Measurements from ENCODE around the gene JAK2.
A peak's percentile ranks its signal among the peaks of the same experiment; 100 is the strongest.

JAK2 gene

DNA sequence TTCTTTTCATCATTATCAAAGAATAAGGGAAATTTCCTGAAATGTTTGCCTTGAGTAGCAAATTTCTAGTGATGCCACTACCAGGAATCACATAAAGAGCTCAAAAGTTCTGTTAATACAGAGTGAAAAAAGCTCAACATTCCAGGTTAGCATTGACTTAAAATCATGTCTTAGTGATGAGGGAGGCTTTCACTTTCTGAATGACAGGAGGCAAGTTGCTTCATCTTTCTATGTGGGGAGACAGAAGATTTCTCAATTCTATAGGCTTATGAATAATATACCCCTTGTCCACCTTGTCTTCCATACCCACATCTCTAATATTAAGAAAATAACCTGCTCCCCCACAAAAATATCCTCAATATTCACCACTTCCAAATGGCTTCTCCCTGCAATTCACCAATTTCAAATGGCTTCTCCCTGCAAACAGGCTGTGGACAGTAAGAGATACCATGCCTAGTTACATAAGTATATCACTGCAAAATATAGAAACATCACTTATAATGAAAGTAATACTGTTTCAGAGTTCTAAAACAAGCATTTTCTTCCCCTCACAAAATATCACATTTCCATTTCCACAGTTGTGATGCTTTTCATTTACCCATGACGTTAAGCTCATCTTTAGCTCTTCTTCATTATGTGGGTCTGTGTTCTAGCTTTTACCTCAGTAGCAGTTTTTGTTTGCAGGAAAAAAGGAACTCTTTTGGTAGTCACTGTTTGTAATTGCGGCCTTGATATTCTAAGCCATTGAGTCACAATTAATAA is 2.2 kb upstream of the JAK2 start:
- H3K4me3 ChIP-seq (ENCODE audit: low read depth in 1 of 2, low read length in 2 of 2): no peak overlapping the region
- peaks cover 5 to 17% of the 10 kb centered on the region in 2 donors for H3K4me1 ChIP-seq (ENCODE audit: control insufficient read depth in 1 of 2, insufficient read depth in 2 of 2, low read length in 2 of 2)
- H3K9me3 ChIP-seq (ENCODE audit: control insufficient read depth in 1 of 2, low read length in 2 of 2): no peaks in the 10 kb centered on the region
- no peak overlapping the region for H3K27ac ChIP-seq (ENCODE audit: low read length)
- no peaks in the 10 kb centered on the region for H3K27me3 ChIP-seq (ENCODE audit: low read depth, low read length)
- no peaks in the 10 kb centered on the region for H3K36me3 ChIP-seq (ENCODE audit: control insufficient read depth in 1 of 2, insufficient read depth in 2 of 2, low read length in 2 of 2)

DNA sequence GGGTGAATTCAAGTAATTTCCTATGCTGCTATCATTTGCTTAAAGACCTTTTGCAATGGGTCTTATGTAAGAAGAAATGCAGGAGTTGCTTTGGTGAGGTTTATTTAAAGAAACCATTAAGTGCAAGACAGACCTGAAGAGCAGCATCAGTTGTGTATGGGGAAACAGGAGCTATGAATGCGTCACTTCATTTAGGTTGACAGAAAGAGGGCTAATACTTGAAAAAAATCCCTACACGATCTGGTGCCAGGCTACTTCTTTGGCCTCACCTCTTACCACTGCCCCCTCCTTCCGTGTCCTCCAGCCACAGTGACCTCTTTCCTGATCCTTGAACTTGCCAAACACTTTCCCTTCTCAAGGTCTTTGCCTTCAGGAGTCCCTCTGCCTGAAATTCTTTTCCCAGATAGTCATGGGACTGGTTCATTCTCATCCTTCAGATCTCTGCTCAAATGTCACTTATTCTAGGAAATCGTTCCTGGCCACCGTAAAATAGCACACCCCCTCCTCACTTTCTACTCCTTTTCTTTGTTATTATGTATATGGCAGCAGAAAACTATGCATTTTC is 1.4 kb upstream of the JAK2 start:
- H3K9me3 ChIP-seq (ENCODE audit: control insufficient read depth in 1 of 2, low read length in 2 of 2): no peaks in the 10 kb centered on the region
- peak overlapping the region; percentile 78 to 90 for H3K4me3 ChIP-seq (ENCODE audit: low read depth in 1 of 2, low read length in 2 of 2)
- H3K4me1 ChIP-seq (ENCODE audit: control insufficient read depth in 1 of 2, insufficient read depth in 2 of 2, low read length in 2 of 2): peaks cover 13 to 23% of the 10 kb centered on the region in 2 donors
- H3K27me3 ChIP-seq (ENCODE audit: low read depth, low read length): no peaks in the 10 kb centered on the region
- no peaks in the 10 kb centered on the region for H3K36me3 ChIP-seq (ENCODE audit: control insufficient read depth in 1 of 2, insufficient read depth in 2 of 2, low read length in 2 of 2)
- peak overlapping the region; percentile 94 for H3K27ac ChIP-seq (ENCODE audit: low read length)

DNA sequence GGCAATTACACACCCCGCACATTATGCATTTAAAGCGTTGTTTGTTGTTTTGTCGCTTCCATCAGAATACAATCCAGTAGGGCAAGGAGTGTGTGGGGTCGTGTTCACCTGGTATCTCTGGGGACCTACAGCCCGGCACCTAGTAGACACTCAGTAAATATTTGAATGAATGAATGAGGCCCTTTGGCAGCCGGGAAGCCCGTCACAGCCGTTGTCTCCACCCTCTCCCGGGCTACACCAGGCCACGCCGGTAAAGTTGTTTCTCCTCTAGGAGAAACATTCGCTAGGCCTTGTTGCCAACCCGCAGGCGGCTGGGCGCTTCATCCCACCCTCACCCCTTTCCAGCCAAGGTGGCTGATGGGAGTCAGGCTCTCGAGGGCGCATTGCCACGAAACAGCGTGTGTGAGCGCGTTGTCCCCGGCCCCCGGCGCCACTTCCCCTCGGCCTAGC is 876 bp upstream of the JAK2 start:
- Histone ChIP-seq H3K4me3 (ENCODE audit: low read depth in 1 of 2, low read length in 2 of 2) (peak overlapping the region; percentile 78 to 90), H3K9me3 (ENCODE audit: control insufficient read depth in 1 of 2, low read length in 2 of 2) (no peaks in the 10 kb centered on the region), H3K4me1 (ENCODE audit: control insufficient read depth in 1 of 2, insufficient read depth in 2 of 2, low read length in 2 of 2) (peaks cover 16 to 25% of the 10 kb centered on the region in 2 donors), H3K27ac (ENCODE audit: low read length) (peak overlapping the region; percentile 94), H3K36me3 (ENCODE audit: control insufficient read depth in 1 of 2, insufficient read depth in 2 of 2, low read length in 2 of 2) (no peaks in the 10 kb centered on the region), H3K27me3 (ENCODE audit: low read depth, low read length) (no peaks in the 10 kb centered on the region)

DNA sequence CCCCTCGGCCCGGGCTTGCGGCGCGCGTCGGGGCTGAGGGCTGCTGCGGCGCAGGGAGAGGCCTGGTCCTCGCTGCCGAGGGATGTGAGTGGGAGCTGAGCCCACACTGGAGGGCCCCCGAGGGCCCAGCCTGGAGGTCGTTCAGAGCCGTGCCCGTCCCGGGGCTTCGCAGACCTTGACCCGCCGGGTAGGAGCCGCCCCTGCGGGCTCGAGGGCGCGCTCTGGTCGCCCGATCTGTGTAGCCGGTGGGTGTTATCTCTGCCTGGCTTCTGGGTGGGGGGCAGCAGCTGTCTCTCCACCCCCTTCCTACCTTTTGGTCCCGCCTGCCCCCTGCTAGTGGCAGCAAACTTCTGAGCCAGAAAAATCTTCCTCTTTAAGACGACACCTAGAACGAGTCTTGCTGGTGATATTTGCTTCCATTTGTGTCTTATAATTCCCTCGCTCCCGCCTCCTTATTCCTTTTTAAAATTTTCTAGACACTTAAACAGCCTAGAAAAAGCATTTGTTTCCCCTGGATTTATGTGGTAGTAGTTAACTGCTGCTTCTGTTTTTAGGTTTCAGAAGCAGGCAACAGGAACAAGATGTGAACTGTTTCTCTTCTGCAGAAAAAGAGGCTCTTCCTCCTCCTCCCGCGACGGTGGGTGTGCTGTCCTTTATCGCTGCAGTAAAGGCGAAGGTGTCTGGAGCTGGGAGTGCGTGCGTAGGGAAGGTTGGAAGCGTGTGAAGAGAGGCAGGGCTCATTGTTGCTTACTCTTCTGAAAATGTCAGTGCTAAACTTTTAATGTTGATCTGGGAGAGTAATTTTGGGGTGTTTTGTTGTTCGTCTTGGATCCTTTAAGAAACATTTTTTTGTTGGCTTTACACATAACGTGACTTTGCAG is 554 bp downstream of the JAK2 start:
- no peaks in the 10 kb centered on the region for H3K27me3 ChIP-seq (ENCODE audit: low read depth, low read length)
- peaks cover 16 to 25% of the 10 kb centered on the region in 2 donors for H3K4me1 ChIP-seq (ENCODE audit: control insufficient read depth in 1 of 2, insufficient read depth in 2 of 2, low read length in 2 of 2)

DNA sequence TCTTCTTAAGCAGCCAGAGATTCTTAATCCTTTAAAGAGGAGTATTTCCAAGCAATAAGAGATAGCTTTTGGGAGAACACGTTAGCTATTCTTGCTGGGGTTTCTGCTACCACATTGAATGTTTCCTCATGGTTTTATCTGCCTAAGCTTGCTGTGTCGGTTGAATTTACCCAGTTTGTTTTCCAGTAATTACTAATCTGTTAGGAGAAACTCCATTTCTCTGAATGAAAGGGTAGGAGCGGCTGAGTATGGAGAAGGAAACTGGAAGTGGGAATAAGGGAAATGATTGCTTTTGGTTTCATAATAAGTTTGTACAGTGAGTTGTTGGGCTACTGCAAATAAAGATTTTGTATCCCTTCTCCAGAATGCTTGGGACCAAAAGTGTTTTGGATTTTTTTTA is 1.2 kb downstream of the JAK2 start:
- Histone ChIP-seq H3K4me1 (ENCODE audit: control insufficient read depth in 1 of 2, insufficient read depth in 2 of 2, low read length in 2 of 2) (peaks cover 16 to 25% of the 10 kb centered on the region in 2 donors), H3K4me3 (ENCODE audit: low read depth in 1 of 2, low read length in 2 of 2) (peak overlapping the region; percentile 78 to 90), H3K27me3 (ENCODE audit: low read depth, low read length) (no peaks in the 10 kb centered on the region), H3K27ac (ENCODE audit: low read length) (peak overlapping the region; percentile 90), H3K36me3 (ENCODE audit: control insufficient read depth in 1 of 2, insufficient read depth in 2 of 2, low read length in 2 of 2) (no peaks in the 10 kb centered on the region), H3K9me3 (ENCODE audit: control insufficient read depth in 1 of 2, low read length in 2 of 2) (no peaks in the 10 kb centered on the region)

More for the DNA sequence above, 554 bp downstream of the JAK2 start:
- peak overlapping the region; percentile 78 to 90 for H3K4me3 ChIP-seq (ENCODE audit: low read depth in 1 of 2, low read length in 2 of 2)
- no peaks in the 10 kb centered on the region for H3K9me3 ChIP-seq (ENCODE audit: control insufficient read depth in 1 of 2, low read length in 2 of 2)
- peak overlapping the region; percentile 90 for H3K27ac ChIP-seq (ENCODE audit: low read length)
- H3K36me3 ChIP-seq (ENCODE audit: control insufficient read depth in 1 of 2, insufficient read depth in 2 of 2, low read length in 2 of 2): no peaks in the 10 kb centered on the region

DNA sequence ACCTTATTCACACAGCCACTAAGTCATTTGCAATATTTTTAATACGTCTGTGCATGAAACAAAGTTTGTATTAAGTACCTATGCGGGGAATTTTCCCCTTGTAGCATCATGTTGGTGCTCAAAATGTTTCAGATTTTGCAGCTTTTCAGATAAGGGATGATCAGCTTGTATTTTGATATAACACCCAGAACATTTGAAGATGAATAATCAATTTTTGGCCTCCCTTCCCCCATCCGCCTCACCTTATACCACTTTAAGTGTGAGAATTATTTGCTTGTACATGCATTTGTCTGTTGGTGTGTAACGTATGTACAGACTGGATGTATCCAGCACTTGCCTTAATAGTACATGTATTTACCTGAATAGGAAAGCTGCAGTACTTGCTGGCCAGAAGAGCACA is 1.7 kb downstream of the JAK2 start:
- H3K27ac ChIP-seq (ENCODE audit: low read length): no peak overlapping the region
- no peaks in the 10 kb centered on the region for H3K27me3 ChIP-seq (ENCODE audit: low read depth, low read length)
- peak overlapping the region; percentile 78 to 90 for H3K4me3 ChIP-seq (ENCODE audit: low read depth in 1 of 2, low read length in 2 of 2)
- peaks cover under 1 to 2% of the 10 kb centered on the region in 2 donors for H3K36me3 ChIP-seq (ENCODE audit: control insufficient read depth in 1 of 2, insufficient read depth in 2 of 2, low read length in 2 of 2)
- peaks cover 16 to 25% of the 10 kb centered on the region in 2 donors for H3K4me1 ChIP-seq (ENCODE audit: control insufficient read depth in 1 of 2, insufficient read depth in 2 of 2, low read length in 2 of 2)
- no peaks in the 10 kb centered on the region for H3K9me3 ChIP-seq (ENCODE audit: control insufficient read depth in 1 of 2, low read length in 2 of 2)

DNA sequence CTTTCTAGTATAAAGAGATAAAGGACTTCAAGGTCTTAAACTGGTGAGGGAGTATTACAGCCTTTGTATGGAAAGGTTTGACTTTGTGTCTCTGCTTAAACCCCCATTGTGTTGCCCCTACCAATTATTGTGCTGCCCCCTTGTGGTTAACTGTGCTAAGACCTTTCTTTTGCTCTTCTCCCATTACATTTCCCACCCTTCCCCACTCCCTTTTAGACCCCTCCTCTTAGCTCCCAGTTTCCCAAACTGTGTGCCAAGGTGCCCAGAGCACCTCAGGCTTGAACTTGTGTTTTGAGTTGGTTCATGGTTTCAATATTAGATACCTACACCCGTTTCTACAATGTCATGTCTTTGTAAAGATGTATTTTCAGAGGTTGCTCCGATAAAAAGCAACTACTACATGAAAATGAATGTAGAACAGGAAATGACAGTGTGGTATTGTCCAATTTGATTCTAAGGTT is 2.9 kb downstream of the JAK2 start:
- Histone ChIP-seq H3K27ac (ENCODE audit: low read length) (no peak overlapping the region), H3K36me3 (ENCODE audit: control insufficient read depth in 1 of 2, insufficient read depth in 2 of 2, low read length in 2 of 2) (peaks cover 13 to 14% of the 10 kb centered on the region in 2 donors), H3K4me1 (ENCODE audit: control insufficient read depth in 1 of 2, insufficient read depth in 2 of 2, low read length in 2 of 2) (peaks cover 16 to 25% of the 10 kb centered on the region in 2 donors), H3K4me3 (ENCODE audit: low read depth in 1 of 2, low read length in 2 of 2) (peak overlapping the region; percentile 25 to 47), H3K27me3 (ENCODE audit: low read depth, low read length) (no peaks in the 10 kb centered on the region), H3K9me3 (ENCODE audit: control insufficient read depth in 1 of 2, low read length in 2 of 2) (peaks cover 2 to 8% of the 10 kb centered on the region in 2 donors)

DNA sequence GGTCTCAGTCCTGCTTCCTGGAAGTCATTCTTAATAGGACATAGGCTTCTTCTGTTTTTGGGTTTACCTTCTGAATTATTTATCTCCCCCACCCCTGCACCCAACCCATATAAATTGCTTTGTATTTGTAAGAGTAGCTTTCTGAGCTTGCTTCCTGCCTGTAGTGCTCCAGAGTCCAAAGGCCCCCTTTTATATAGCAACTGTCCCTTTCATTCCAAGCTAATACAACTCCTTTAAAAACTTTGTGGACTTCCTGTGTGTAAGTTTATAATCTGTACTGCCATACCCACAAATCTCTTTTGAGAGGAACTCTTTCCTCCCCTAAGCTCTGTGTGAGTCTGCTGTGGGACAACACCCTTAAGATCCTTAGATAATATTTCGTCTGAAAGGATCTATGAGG is 7.8 kb downstream of the JAK2 start:
- peaks cover 11 to 14% of the 10 kb centered on the region in 2 donors for H3K4me1 ChIP-seq (ENCODE audit: control insufficient read depth in 1 of 2, insufficient read depth in 2 of 2, low read length in 2 of 2)
- H3K4me3 ChIP-seq (ENCODE audit: low read depth in 1 of 2, low read length in 2 of 2): no peak overlapping the region
- H3K27me3 ChIP-seq (ENCODE audit: low read depth, low read length): no peaks in the 10 kb centered on the region
- H3K9me3 ChIP-seq (ENCODE audit: control insufficient read depth in 1 of 2, low read length in 2 of 2): peaks cover 3 to 8% of the 10 kb centered on the region in 2 donors
- no peak overlapping the region for H3K27ac ChIP-seq (ENCODE audit: low read length)
- peaks cover 20 to 23% of the 10 kb centered on the region in 2 donors for H3K36me3 ChIP-seq (ENCODE audit: control insufficient read depth in 1 of 2, insufficient read depth in 2 of 2, low read length in 2 of 2)

DNA sequence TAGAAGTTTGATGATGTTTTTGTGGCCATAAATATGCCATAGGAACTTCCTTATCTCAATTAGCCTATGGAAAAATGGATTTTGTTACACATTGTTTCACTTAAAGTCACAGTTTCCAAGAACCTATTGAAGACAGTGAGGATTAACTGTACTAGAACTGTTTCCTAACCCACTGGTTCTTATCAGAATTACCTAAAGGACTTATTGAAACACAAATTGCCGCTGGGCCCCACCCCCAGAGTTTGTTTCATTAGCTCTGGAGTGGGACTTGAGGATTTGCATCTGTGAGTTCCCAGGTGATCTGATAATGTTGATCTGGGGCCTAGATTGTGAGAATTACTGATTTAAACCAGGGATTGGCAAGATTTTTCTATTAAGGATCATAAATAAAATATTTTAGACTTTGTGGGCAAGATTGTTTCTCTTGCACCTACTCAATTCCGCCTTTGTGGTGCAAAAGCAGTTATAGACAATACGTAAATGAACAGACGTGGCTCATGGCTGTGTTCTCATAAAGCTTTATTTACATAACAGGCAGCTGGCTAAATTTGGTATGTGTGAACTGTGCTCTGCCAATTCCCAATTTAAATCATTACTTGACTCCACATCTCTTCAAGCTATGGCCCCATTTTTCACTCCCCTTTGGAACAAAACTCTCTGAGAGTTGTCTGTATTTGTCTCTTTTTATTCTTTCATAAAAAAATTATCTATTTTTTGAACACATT is 9.3 kb downstream of the JAK2 start:
- Histone ChIP-seq H3K27ac (ENCODE audit: low read length) (no peak overlapping the region), H3K36me3 (ENCODE audit: control insufficient read depth in 1 of 2, insufficient read depth in 2 of 2, low read length in 2 of 2) (peaks cover 20 to 23% of the 10 kb centered on the region in 2 donors), H3K4me1 (ENCODE audit: control insufficient read depth in 1 of 2, insufficient read depth in 2 of 2, low read length in 2 of 2) (peaks cover 3% of the 10 kb centered on the region in 2 donors), H3K27me3 (ENCODE audit: low read depth, low read length) (no peaks in the 10 kb centered on the region), H3K4me3 (ENCODE audit: low read depth in 1 of 2, low read length in 2 of 2) (no peak overlapping the region), H3K9me3 (ENCODE audit: control insufficient read depth in 1 of 2, low read length in 2 of 2) (peaks cover 3 to 8% of the 10 kb centered on the region in 2 donors)

DNA sequence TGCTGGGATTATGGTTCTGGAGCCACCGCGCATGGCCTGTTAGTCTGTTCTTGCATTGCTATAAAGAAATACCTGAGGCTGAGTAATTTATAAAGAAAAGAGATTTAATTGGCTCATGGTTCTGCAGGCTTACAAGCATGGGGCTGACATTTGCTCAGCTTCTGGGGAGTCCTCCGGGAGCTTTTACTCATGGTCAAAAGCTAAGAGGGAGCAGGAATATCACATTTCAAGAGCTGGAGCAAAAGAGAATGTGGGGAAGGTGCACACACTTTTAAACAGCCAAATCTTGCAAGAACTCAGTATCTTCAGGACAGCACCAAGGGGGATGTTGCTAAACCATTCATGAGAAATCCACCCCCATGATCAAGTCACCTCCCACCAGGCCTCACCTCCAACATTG is 12.1 kb downstream of the JAK2 start:
- Histone ChIP-seq H3K9me3 (ENCODE audit: control insufficient read depth in 1 of 2, low read length in 2 of 2) (peaks cover 3 to 7% of the 10 kb centered on the region in 2 donors), H3K27ac (ENCODE audit: low read length) (no peak overlapping the region), H3K36me3 (ENCODE audit: control insufficient read depth in 1 of 2, insufficient read depth in 2 of 2, low read length in 2 of 2) (peaks cover 15 to 16% of the 10 kb centered on the region in 2 donors), H3K4me3 (ENCODE audit: low read depth in 1 of 2, low read length in 2 of 2) (no peak overlapping the region), H3K27me3 (ENCODE audit: low read depth, low read length) (no peaks in the 10 kb centered on the region), H3K4me1 (ENCODE audit: control insufficient read depth in 1 of 2, insufficient read depth in 2 of 2, low read length in 2 of 2) (peaks cover 3% of the 10 kb centered on the region in 2 donors)

Measured in muscle layer of duodenum (tissue), 2 donors.